Endothelial cell of umbilical vein (primary cell): ENCODE results near the gene CEBPZOS. TPM values are rescaled to one million over a fixed set of nuclear protein-coding genes. Genes with fewer than 3 reads are reported as not detected.

Experiments
- BruUV-seq: library from RNA; stranded (reverse); fragments of 400-500 nt; replicated peaks from 2 replicates; lab custom pipeline; 2021; lab: Mats Ljungman, UMichigan
- CTCF ChIA-PET: fragments of 300-600, 350-600 bp; sonication (Branson Sonifier 250); formaldehyde crosslinking; loops from one replicate; lab custom pipeline; 2021; ENCODE audit warnings: antibody characterized with exemption, inconsistent platforms; lab: Charles Lee
- POLR2A ChIA-PET: fragments of 300-600, 350-600 bp; sonication (Branson Sonifier 250); formaldehyde crosslinking; loops from one replicate; lab custom pipeline; 2021; ENCODE audit warnings: antibody characterized with exemption, inconsistent platforms; lab: Charles Lee
- DNase-seq: peaks from one replicate; pipeline ENCODE4 v3.0.0-alpha.2; 2011; ENCODE audit warnings: low read depth, low spot score
- FAIRE-seq: peaks from 2 replicates; lab custom pipeline; 2011; peaks lifted over from hg19 to GRCh38; lab: Jason Lieb, UNC
- H2AFZ ChIP-seq: 2 replicates; pipeline ENCODE4 v1.6.0; 2012; ENCODE audit warnings: low read depth, low read length, control low read depth, inconsistent platforms
- H3K27ac ChIP-seq: 2 replicates; pipeline ENCODE4 v1.5.1; 2011; ENCODE audit warnings: low read depth, mild to moderate bottlenecking, control low read depth, low read length, moderate library complexity; ENCODE audit not compliant: insufficient read depth
- H3K27me3 ChIP-seq, 2 experiments: 2 replicates each; pipeline versions ENCODE4 v1.6.0 to v1.6.1; 2011; ENCODE audit warnings: low read length in 2 of 2, mixed read lengths in 1 of 2; ENCODE audit not compliant: control insufficient read depth in 2 of 2, insufficient read depth in 2 of 2
- H3K36me3 ChIP-seq, 2 experiments: 2 replicates in 1 of 2; 3 replicates in 1 of 2; pipeline ENCODE4 v1.5.1; 2011; ENCODE audit warnings: low read length in 2 of 2, mild to moderate bottlenecking in 1 of 2, moderate library complexity in 1 of 2; ENCODE audit not compliant: control insufficient read depth in 2 of 2, insufficient read depth in 2 of 2; ENCODE audit errors: extremely low read depth in 1 of 2
- H3K4me1 ChIP-seq: 3 replicates; pipeline ENCODE4 v1.5.1; 2011; ENCODE audit warnings: mild to moderate bottlenecking, low read length; ENCODE audit not compliant: control insufficient read depth, insufficient read depth; ENCODE audit errors: extremely low read depth
- H3K4me2 ChIP-seq: 2 replicates; pipeline ENCODE4 v1.6.1; 2011; ENCODE audit warnings: low read length, control low read depth, mixed read lengths; ENCODE audit not compliant: insufficient read depth
- H3K4me3 ChIP-seq, 3 experiments: fragments of 200-600 bp in 1 of 3; sonication (generic), shearing (Covaris generic) in 1 of 3; replicated peaks in 1 of 3; 2 replicates each; pipeline ENCODE4 v1.5.1; 2011 to 2016; ENCODE audit warnings: control low read depth in 3 of 3, low read length in 3 of 3, mild to moderate bottlenecking in 2 of 3, inconsistent platforms in 1 of 3, low read depth in 1 of 3, moderate library complexity in 1 of 3; ENCODE audit not compliant: insufficient read depth in 1 of 3
- H3K79me2 ChIP-seq: 2 replicates; pipeline ENCODE4 v1.6.0; 2012; ENCODE audit warnings: low read length, inconsistent platforms; ENCODE audit not compliant: control insufficient read depth, insufficient read depth
- H3K9ac ChIP-seq: replicated peaks from 2 replicates; pipeline ENCODE3; 2011; ENCODE audit warnings: low read length, control low read depth; ENCODE audit not compliant: insufficient read depth; ENCODE audit errors: extremely low read depth
- H3K9me1 ChIP-seq: replicated peaks from 3 replicates; pipeline ENCODE4 v1.6.0; 2011; ENCODE audit warnings: mild to moderate bottlenecking, low read length; ENCODE audit not compliant: control insufficient read depth, insufficient read depth; ENCODE audit errors: extremely low read depth
- H3K9me3 ChIP-seq: replicated peaks from 2 replicates; pipeline ENCODE4 v1.5.1; 2012; ENCODE audit warnings: low read length, inconsistent platforms; ENCODE audit not compliant: control insufficient read depth, insufficient read depth
- H4K20me1 ChIP-seq: replicated peaks from 2 replicates; pipeline ENCODE3; 2011; ENCODE audit warnings: mild to moderate bottlenecking, low read length; ENCODE audit not compliant: control insufficient read depth, insufficient read depth; ENCODE audit errors: extremely low read depth
- CTCF ChIP-seq, 2 donors: IDR thresholded peaks; 1 replicate in 1 of 2; 2 replicates in 1 of 2; pipeline ENCODE4 v1.5.1; 2011; ENCODE audit warnings: low read length in 2 of 2, mild to moderate bottlenecking in 2 of 2, moderate library complexity in 2 of 2, control low read depth in 1 of 2, inconsistent platforms in 1 of 2, low read depth in 1 of 2; ENCODE audit not compliant: insufficient read depth in 1 of 2; ENCODE audit errors: extremely low read depth in 1 of 2
- EZH2 ChIP-seq: IDR thresholded peaks from 2 replicates; pipeline ENCODE4 v1.6.1; 2012; ENCODE audit warnings: borderline replicate concordance, low read depth, mild to moderate bottlenecking, moderate library complexity, low read length, inconsistent platforms; ENCODE audit not compliant: severe bottlenecking
- FOS ChIP-seq: IDR thresholded peaks from 2 replicates; pipeline ENCODE4 v1.6.1; 2011; ENCODE audit warnings: mild to moderate bottlenecking, low read length, moderate library complexity, borderline replicate concordance; ENCODE audit not compliant: insufficient read depth
- GATA2 ChIP-seq: IDR thresholded peaks from 2 replicates; pipeline ENCODE4 v1.7.0; 2011; ENCODE audit warnings: low read depth, mild to moderate bottlenecking, moderate library complexity, mixed read lengths, low read length; ENCODE audit not compliant: insufficient read length, insufficient read depth
- JUN ChIP-seq: IDR thresholded peaks from 2 replicates; pipeline ENCODE4 v1.6.1; 2011; ENCODE audit warnings: borderline replicate concordance, low read depth; ENCODE audit not compliant: insufficient read length, insufficient read depth
- MAX ChIP-seq: IDR thresholded peaks from 2 replicates; pipeline ENCODE4 v1.6.1; 2011; ENCODE audit not compliant: insufficient read depth, insufficient read length
- MYC ChIP-seq: IDR thresholded peaks from one replicate; pipeline ENCODE4 v1.6.1; 2011; ENCODE audit warnings: mild to moderate bottlenecking, low read depth, low read length
- POLR2A ChIP-seq: IDR thresholded peaks from 2 replicates; pipeline ENCODE4 v1.6.1; 2012; ENCODE audit warnings: low read depth, mild to moderate bottlenecking, control low read depth, low read length
- POLR2AphosphoS5 ChIP-seq: IDR thresholded peaks from 2 replicates; pipeline ENCODE4 v1.6.1; 2012; ENCODE audit warnings: low read depth, mild to moderate bottlenecking, control low read depth, low read length, moderate library complexity; ENCODE audit not compliant: insufficient read depth
- dilution Hi-C: fragments of 300-500 bp; cut with MboI; formaldehyde crosslinking; loops from one replicate; pipeline ENCODE4 v1.15.0; 2019; ENCODE audit warnings: low sequenced_read_pairs; ENCODE audit not compliant: extremely low pct_ligation_motif_present
- intact Hi-C: fragments of 100-400 bp; cut with micrococcal nuclease; formaldehyde crosslinking; loops from one replicate; pipeline ENCODE4 v1.10.0; 2022
- polyA plus RNA-seq, 4 experiments: library from polyadenylated mRNA; depleted of rRNA in 3 of 4; stranded (reverse) in 3 of 4; unstranded in 1 of 4; fragments of >200 nt; gene quantifications; 2 replicates each; pipeline versions ENCODE4 v1.2.1 to v1.2.3, GENCODE V29; 2011 to 2012; ENCODE audit warnings: missing spikeins in 1 of 4
- total RNA-seq: library from RNA; stranded (reverse); gene quantifications from 2 replicates; pipeline ENCODE4 v1.2.3, GENCODE V29; 2021

CEBPZOS gene
- total and polyA plus RNA-seq, 2 donors (not counting 3 experiments of a cell fraction or from before 2014, with no cell fraction given) = 29.1 to 36.3 TPM

GRCh38 chr2:37232131-37232933, 36.0 kb downstream of the CEBPZOS start:
- H3K27ac ChIP-seq = peak overlapping the region; percentile 79
- BruUV-seq = no TSS peak
- dilution Hi-C loops (no loop called here), intact Hi-C loops (loop anchor here (5.0 kb wide), 2 partner anchors 35 to 90 kb away; partner anchors contain the start of genes CEBPZOS and PRKD3)
- peaks cover 6 to 7% of the 10 kb centered on the region in 2 experiments for H3K36me3 ChIP-seq
- peaks cover 22% of the 10 kb centered on the region for H3K4me1 ChIP-seq
- ChIA-PET CTCF (interaction anchor here (0.6 to 2.4 kb wide), 4 partner anchors 11 to 645 kb away, joined by 3 to 9 read pairs (median 4); no protein-coding TSS in a partner anchor), POLR2A (no interaction called here)
- H3K27me3 ChIP-seq = no peaks in the 10 kb centered on the region
- H3K79me2 ChIP-seq = peaks cover 66% of the 10 kb centered on the region
- FAIRE-seq (peak; percentile 47), DNase-seq (no peak)
- no peaks in the 10 kb centered on the region for H3K9me1 ChIP-seq
- TF ChIP-seq EZH2 (no peak), CTCF (IDR thresholded peaks at IDR 0.05; ENCODE audit: extremely low read depth in 1 of 2, insufficient read depth in 1 of 2, low read depth in 1 of 2, low read length in 2 of 2) (no peak), FOS (no peak), JUN (no peak), MYC (no peak), GATA2 (no peak), POLR2A (no peak), POLR2AphosphoS5 (no peak), MAX (no peak)
- H4K20me1 ChIP-seq = no peaks in the 10 kb centered on the region
- peak overlapping the region; percentile 83 to 96 (median 90) for H3K4me3 ChIP-seq
- peak overlapping the region; percentile 81 for H3K9ac ChIP-seq
- H3K4me2 ChIP-seq = peak overlapping the region; percentile 86
- peak overlapping the region; percentile 55 for H2AFZ ChIP-seq
- H3K9me3 ChIP-seq = no peaks in the 10 kb centered on the region
